Vagina (tissue), 2 donors: Measurements from ENCODE around the gene IGSF3. TPM values are rescaled to one million over a fixed set of nuclear protein-coding genes. Genes with fewer than 3 reads are reported as not detected.

Experiments used
- DNase-seq, 2 donors: peaks; one replicate each; pipeline ENCODE4 v3.0.0-alpha.2; 2017; ENCODE audit errors: extremely low spot score in 2 of 2
- H3K27ac ChIP-seq: fragments of 200-600 bp; sonication (generic); one replicate; pipeline ENCODE4 v1.5.1; 2019
- H3K27me3 ChIP-seq: fragments of 200-600 bp; sonication (generic); one replicate; pipeline ENCODE4 v1.5.1; 2019
- H3K36me3 ChIP-seq, 2 donors: fragments of 200-600 bp; sonication (generic); one replicate each; pipeline ENCODE4 v1.5.1; 2017 to 2019
- H3K4me1 ChIP-seq: fragments of 200-600 bp; sonication (generic); one replicate; pipeline ENCODE4 v1.5.1; 2019
- H3K4me3 ChIP-seq, 2 donors: fragments of 200-600 bp; sonication (generic); 1 replicate in 1 of 2; 2 replicates in 1 of 2; pipeline ENCODE4 v1.5.1; 2016 to 2019
- H3K9me3 ChIP-seq: fragments of 200-600 bp; sonication (generic); one replicate; pipeline ENCODE4 v1.5.1; 2019
- CTCF ChIP-seq, 3 experiments: fragments of 450-650 bp in 2 of 3; fragments of 200-600 bp in 1 of 3; sonication (generic) in 1 of 3; IDR thresholded peaks; one replicate each; pipeline ENCODE4 v1.5.1; 2017 to 2019; ENCODE audit warnings: antibody characterized with exemption in 3 of 3, mild to moderate bottlenecking in 2 of 3, moderate library complexity in 2 of 3
- POLR2A ChIP-seq, 2 donors: fragments of 450-650 bp; IDR thresholded peaks; one replicate each; pipeline ENCODE4 v1.6.1; 2017; ENCODE audit warnings: antibody characterized with exemption in 2 of 2, mild to moderate bottlenecking in 2 of 2, moderate library complexity in 2 of 2
- POLR2AphosphoS5 ChIP-seq, 2 donors: sonication (generic); formaldehyde crosslinking; IDR thresholded peaks; one replicate each; pipeline ENCODE4 v1.9.0; 2017; ENCODE audit warnings: antibody characterized with exemption in 2 of 2, mild to moderate bottlenecking in 2 of 2, low read depth in 1 of 2; ENCODE audit not compliant: insufficient read depth in 1 of 2
- intact Hi-C: fragments of 100-400 bp; cut with DNase I; formaldehyde crosslinking; loops from one replicate; pipeline ENCODE4 v1.15.1; 2023
- total RNA-seq: library from RNA; depleted of rRNA; stranded (reverse); fragments of >200 nt; gene quantifications from one replicate; pipeline ENCODE4 v1.2.3, GENCODE V29; 2016

IGSF3 gene
- total RNA-seq, 1 donor from 2014 or later, result 38.5 TPM

GRCh38 chr1:116690396-116690848, 22.9 kb upstream of the IGSF3 start:
- H3K27ac ChIP-seq, result no peak overlapping the region
- peaks cover 9% of the 10 kb centered on the region for H3K4me1 ChIP-seq
- no peaks in the 10 kb centered on the region for H3K36me3 ChIP-seq
- H3K27me3 ChIP-seq, result no peaks in the 10 kb centered on the region
- intact Hi-C loops, result no loop called here
- no peaks in the 10 kb centered on the region for H3K9me3 ChIP-seq
- TF ChIP-seq POLR2A (IDR thresholded peaks at IDR 0.05), result no peak
- TF ChIP-seq POLR2AphosphoS5 (IDR thresholded peaks at IDR 0.05; ENCODE audit: insufficient read depth in 1 of 2, low read depth in 1 of 2), result no peak
- TF ChIP-seq CTCF (IDR thresholded peaks at IDR 0.05), result no peak
- DNase-seq, result no peak
- no peak overlapping the region for H3K4me3 ChIP-seq

GRCh38 chr1:116686723-116687352, 19.3 kb upstream of the IGSF3 start:
- Histone ChIP-seq H3K4me1 (no peaks in the 10 kb centered on the region), H3K4me3 (no peak overlapping the region), H3K36me3 (no peaks in the 10 kb centered on the region), H3K9me3 (no peaks in the 10 kb centered on the region), H3K27ac (no peak overlapping the region), H3K27me3 (no peaks in the 10 kb centered on the region)
- intact Hi-C loops, result no loop called here
- TF ChIP-seq POLR2AphosphoS5 (IDR thresholded peaks at IDR 0.05; ENCODE audit: insufficient read depth in 1 of 2, low read depth in 1 of 2), result no peak
- TF ChIP-seq CTCF (IDR thresholded peaks at IDR 0.05), result no peak
- no peak for TF ChIP-seq POLR2A (IDR thresholded peaks at IDR 0.05)
- DNase-seq, result no peak

GRCh38 chr1:116686175-116686574, 18.6 kb upstream of the IGSF3 start:
- no peaks in the 10 kb centered on the region for H3K27me3 ChIP-seq
- TF ChIP-seq POLR2A (IDR thresholded peaks at IDR 0.05) (no peak), CTCF (IDR thresholded peaks at IDR 0.05) (no peak), POLR2AphosphoS5 (IDR thresholded peaks at IDR 0.05; ENCODE audit: insufficient read depth in 1 of 2, low read depth in 1 of 2) (no peak)
- no peak for DNase-seq

GRCh38 chr1:116684575-116684974, 17.0 kb upstream of the IGSF3 start:
- intact Hi-C loops, result no loop called here
- H3K4me3 ChIP-seq, result no peak overlapping the region
- H3K9me3 ChIP-seq, result no peaks in the 10 kb centered on the region
- no peaks in the 10 kb centered on the region for H3K36me3 ChIP-seq
- no peaks in the 10 kb centered on the region for H3K4me1 ChIP-seq
- no peaks in the 10 kb centered on the region for H3K27me3 ChIP-seq
- no peak for DNase-seq
- TF ChIP-seq CTCF (IDR thresholded peaks at IDR 0.05) (no peak), POLR2AphosphoS5 (IDR thresholded peaks at IDR 0.05; ENCODE audit: insufficient read depth in 1 of 2, low read depth in 1 of 2) (no peak), POLR2A (IDR thresholded peaks at IDR 0.05) (no peak)
- no peak overlapping the region for H3K27ac ChIP-seq

More at GRCh38 chr1:116686175-116686574, 18.6 kb upstream of the IGSF3 start:
- intact Hi-C loops, result no loop called here
- Histone ChIP-seq H3K9me3 (no peaks in the 10 kb centered on the region), H3K27ac (no peak overlapping the region), H3K36me3 (no peaks in the 10 kb centered on the region), H3K4me1 (no peaks in the 10 kb centered on the region), H3K4me3 (no peak overlapping the region)

- no peak overlapping the region for H3K27ac ChIP-seq
- H3K4me1 ChIP-seq, result no peaks in the 10 kb centered on the region
- intact Hi-C loops, result no loop called here
- H3K36me3 ChIP-seq, result no peaks in the 10 kb centered on the region
- no peaks in the 10 kb centered on the region for H3K27me3 ChIP-seq
- no peaks in the 10 kb centered on the region for H3K9me3 ChIP-seq
- TF ChIP-seq POLR2AphosphoS5 (IDR thresholded peaks at IDR 0.05; ENCODE audit: insufficient read depth in 1 of 2, low read depth in 1 of 2), result no peak
- no peak for TF ChIP-seq POLR2A (IDR thresholded peaks at IDR 0.05)
- TF ChIP-seq CTCF (IDR thresholded peaks at IDR 0.05), result no peak
- H3K4me3 ChIP-seq, result no peak overlapping the region
- no peak for DNase-seq
These were observed 15.2 kb upstream of the IGSF3 start for GRCh38 chr1:116682641-116683221.
